Left renal pelvis (tissue), 4 donors: ENCODE measurements around the gene PIGN. TPM values are rescaled to one million over a fixed set of nuclear protein-coding genes. Genes with fewer than 3 reads are reported as not detected.
A peak's percentile ranks its signal among the peaks of the same experiment; 100 is the strongest.

ENCODE experiments used
- DNase-seq, 4 donors: peaks; one replicate each; pipeline ENCODE4 v3.0.0-alpha.2; 2013; ENCODE audit warnings: low read depth in 4 of 4, low spot score in 3 of 4
- polyA plus RNA-seq, 4 donors: library from polyadenylated mRNA; unstranded; fragments of 120-200 nt; gene quantifications; one replicate each; pipeline ENCODE4 v1.2.1, GENCODE V29; 2013; ENCODE audit not compliant: insufficient read length in 4 of 4

Gene PIGN
- polyA plus RNA-seq, 4 donors, result 22.3 to 40.1 (median 30.2) TPM

- no peak for DNase-seq
Observed at GRCh38 chr18:62119884-62120283, 67.0 kb downstream of the PIGN start.

GRCh38 chr18:62118328-62118727 lies 68.5 kb downstream of the PIGN start:
- DNase-seq, result no peak

GRCh38 chr18:62109676-62110075 lies 77.2 kb downstream of the PIGN start:
- no peak for DNase-seq

- no peak for DNase-seq
Observed at GRCh38 chr18:62107881-62108280, 79.0 kb downstream of the PIGN start.

GRCh38 chr18:62106271-62106670 lies 80.6 kb downstream of the PIGN start:
- no peak for DNase-seq

- DNase-seq, result no peak
Observed at GRCh38 chr18:62105376-62105775, 81.5 kb downstream of the PIGN start.

GRCh38 chr18:62102221-62102620 lies 84.6 kb downstream of the PIGN start:
- DNase-seq, result no peak

GRCh38 chr18:62101321-62101721 lies 85.5 kb downstream of the PIGN start:
- DNase-seq, result no peak

GRCh38 chr18:62098960-62099359 lies 87.9 kb downstream of the PIGN start:
- DNase-seq, result no peak

GRCh38 chr18:62097698-62098097 lies 89.2 kb downstream of the PIGN start:
- DNase-seq, result no peak

DNA sequence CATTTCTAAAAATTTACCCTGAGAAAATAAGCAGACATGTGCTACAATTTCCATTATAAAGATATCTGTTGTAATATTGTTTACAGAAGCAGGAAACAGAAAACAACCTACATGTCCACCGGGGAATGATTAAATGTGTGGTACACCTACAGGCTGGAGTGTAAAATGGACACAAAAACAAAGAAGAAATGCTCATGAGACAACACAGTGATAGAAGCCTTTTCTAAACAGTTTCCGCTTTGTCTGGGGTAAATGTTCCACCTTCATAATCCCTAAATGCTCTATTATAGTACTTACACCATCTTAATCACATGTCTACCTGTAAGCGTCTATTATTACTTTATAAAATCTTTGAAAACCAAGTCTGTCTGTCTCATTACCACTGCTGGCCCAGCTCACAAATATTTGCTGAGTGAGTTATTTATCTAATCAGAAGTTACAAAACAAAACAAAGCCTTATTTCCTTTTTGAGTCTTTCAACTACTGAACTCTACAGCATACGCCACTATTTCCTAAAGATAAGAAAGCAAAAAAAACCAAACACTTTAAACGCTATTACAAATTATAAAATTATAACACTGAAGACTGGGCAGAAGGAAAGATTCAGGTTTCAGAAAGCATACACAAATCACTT lies 95.3 kb downstream of the PIGN start:
- no peak for DNase-seq

GRCh38 chr18:62089174-62089573 lies 97.7 kb downstream of the PIGN start:
- DNase-seq, result no peak

- no peak for DNase-seq
Observed at GRCh38 chr18:62088156-62088555, 98.7 kb downstream of the PIGN start.

DNA sequence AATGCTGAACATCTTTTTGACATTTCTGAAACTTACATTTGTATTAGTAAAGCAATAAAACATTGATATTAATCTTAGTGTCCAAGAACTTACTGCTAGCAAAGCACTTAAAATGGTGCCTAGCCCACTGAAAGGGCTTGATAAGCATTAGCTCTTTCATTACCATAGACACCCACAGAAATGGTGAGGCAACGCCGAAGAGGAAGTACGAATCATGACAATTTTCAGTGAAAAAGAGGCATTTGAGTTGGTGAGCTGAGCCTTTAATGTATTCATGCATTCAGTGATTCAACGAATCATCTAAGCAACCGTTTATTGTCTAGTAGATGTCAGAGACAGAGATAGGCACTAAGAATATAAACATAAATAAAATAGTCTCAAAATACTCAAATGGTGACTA lies 101.1 kb downstream of the PIGN start:
- no peak for DNase-seq

DNA sequence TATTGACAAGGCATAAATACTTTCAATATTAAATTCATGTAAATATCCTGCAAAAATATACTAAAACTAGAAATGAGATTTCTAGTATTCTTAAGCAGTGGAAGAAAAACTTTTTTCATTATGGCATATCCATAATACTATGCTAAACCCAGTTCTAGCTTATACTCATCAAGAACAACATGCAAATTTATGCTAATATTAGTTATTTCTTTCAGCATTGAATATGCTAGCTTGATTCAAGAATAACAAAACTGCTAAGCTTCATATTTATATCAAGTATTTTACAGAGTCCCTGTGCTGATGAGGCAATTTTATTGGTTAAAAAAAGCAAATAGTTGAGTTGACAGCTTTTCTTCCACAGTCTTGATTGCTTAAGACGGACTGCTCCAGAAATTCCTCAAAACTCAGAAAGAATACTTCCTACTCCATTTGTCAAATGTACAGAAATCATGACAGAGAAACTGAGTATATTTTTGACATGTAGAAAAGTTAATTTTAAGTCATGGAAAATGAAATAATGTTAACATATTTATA lies 105.0 kb downstream of the PIGN start:
- DNase-seq, result no peak

GRCh38 chr18:62081248-62081647 lies 105.6 kb downstream of the PIGN start:
- no peak for DNase-seq

- DNase-seq, result peak in 1 of 4 donors; percentile 12
Observed at GRCh38 chr18:62080172-62080900, 106.5 kb downstream of the PIGN start.

- no peak for DNase-seq
Observed at GRCh38 chr18:62073461-62074281, 113.2 kb downstream of the PIGN start.

- DNase-seq, result no peak
Observed at GRCh38 chr18:62072370-62072769, 114.5 kb downstream of the PIGN start.

- no peak for DNase-seq
Observed at GRCh38 chr18:62071071-62071470, 115.8 kb downstream of the PIGN start.

GRCh38 chr18:62070302-62070701 lies 116.6 kb downstream of the PIGN start:
- DNase-seq, result no peak
